ENCODE results near the gene ABL1.

ABL1 gene

DNA sequence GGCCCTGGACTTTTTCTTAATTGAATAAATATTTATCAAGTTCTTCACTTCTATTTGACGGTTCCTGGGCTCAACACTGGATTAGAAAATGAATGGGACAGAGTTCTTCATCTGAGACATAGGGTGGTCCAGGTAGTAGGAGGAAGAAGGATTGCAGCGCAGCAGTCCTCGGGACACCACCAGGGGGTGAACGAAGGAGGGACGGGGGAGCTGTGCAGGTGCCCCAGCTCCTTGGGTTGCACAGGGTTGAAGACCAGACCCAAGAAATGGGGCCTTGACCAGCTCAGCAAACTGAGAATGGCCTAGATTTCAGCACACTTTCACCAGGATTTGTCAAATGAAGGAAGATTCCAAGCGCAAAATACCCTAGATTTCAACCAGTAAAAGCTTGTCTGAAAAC lies 29.5 kb downstream of the ABL1 start:
- ATAC-seq (replicated peaks): no peak
- Mint-ChIP-seq H3K27me3 (no peaks in the 10 kb centered on the region), H3K36me3 (ENCODE audit: insufficient read depth) (peaks cover 12% of the 10 kb centered on the region), H3K9me3 (no peaks in the 10 kb centered on the region), H3K4me1 (ENCODE audit: low read depth in 2 of 2) (peaks cover 5 to 8% of the 10 kb centered on the region in 2 donors), H3K4me3 (no peak overlapping the region), H3K27ac (no peak overlapping the region)
- no peak for DNase-seq

GRCh38 chr9:130865921-130866320 lies 30.9 kb downstream of the ABL1 start:
- Mint-ChIP-seq H3K27ac (no peak overlapping the region), H3K9me3 (no peaks in the 10 kb centered on the region), H3K27me3 (no peaks in the 10 kb centered on the region), H3K36me3 (ENCODE audit: insufficient read depth) (peaks cover 8% of the 10 kb centered on the region), H3K4me3 (no peak overlapping the region), H3K4me1 (ENCODE audit: low read depth in 2 of 2) (peaks cover 5 to 8% of the 10 kb centered on the region in 2 donors)
- ATAC-seq (replicated peaks) (no peak), DNase-seq (no peak)

GRCh38 chr9:130866474-130866965 lies 31.5 kb downstream of the ABL1 start:
- Mint-ChIP-seq H3K27ac (no peak overlapping the region), H3K4me1 (ENCODE audit: low read depth in 2 of 2) (peaks cover 5 to 8% of the 10 kb centered on the region in 2 donors)
- ATAC-seq (replicated peaks): peak; percentile 55

DNA sequence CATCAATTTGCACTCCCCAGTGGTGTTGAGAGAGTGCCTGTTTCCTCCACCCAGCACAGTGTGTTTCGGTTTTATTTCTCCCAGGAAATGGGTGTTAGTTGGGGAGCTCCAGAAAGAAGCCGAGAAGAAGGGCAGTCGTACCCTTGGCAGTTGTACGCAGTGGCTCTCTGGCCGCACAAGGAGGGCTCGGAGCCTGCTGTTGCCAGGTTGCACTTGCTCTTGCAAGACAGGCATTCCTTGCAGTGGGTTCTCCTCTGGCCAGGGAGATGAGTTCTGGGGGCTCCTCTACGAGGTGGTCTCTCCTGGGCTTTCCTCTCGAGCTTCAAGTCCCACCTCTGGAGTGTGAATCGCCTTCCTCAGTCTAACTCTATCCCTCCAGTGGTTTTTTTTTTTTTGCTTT lies 32.5 kb downstream of the ABL1 start:
- no peak for ATAC-seq (replicated peaks)
- peaks cover 4 to 5% of the 10 kb centered on the region in 2 donors for H3K4me1 Mint-ChIP-seq (ENCODE audit: low read depth in 2 of 2)
- peaks cover 15% of the 10 kb centered on the region for H3K36me3 Mint-ChIP-seq (ENCODE audit: insufficient read depth)
- H3K4me3 Mint-ChIP-seq: no peak overlapping the region
- no peak for DNase-seq
- H3K27me3 Mint-ChIP-seq: no peaks in the 10 kb centered on the region
- H3K9me3 Mint-ChIP-seq: no peaks in the 10 kb centered on the region
- H3K27ac Mint-ChIP-seq: no peak overlapping the region

More at GRCh38 chr9:130866474-130866965, 31.5 kb downstream of the ABL1 start:
- Mint-ChIP-seq H3K9me3 (no peaks in the 10 kb centered on the region), H3K4me3 (no peak overlapping the region), H3K27me3 (no peaks in the 10 kb centered on the region), H3K36me3 (ENCODE audit: insufficient read depth) (peaks cover 11% of the 10 kb centered on the region)
- DNase-seq: peak; percentile 19 to 37 (median 37)

- ATAC-seq (replicated peaks): no peak
- no peak overlapping the region for H3K4me3 Mint-ChIP-seq
Observed at GRCh38 chr9:130868230-130868629, 33.2 kb downstream of the ABL1 start.

GRCh38 chr9:130869250-130869649 lies 34.2 kb downstream of the ABL1 start:
- peaks cover 23% of the 10 kb centered on the region for H3K36me3 Mint-ChIP-seq (ENCODE audit: insufficient read depth)
- ATAC-seq (replicated peaks) (no peak), DNase-seq (no peak)
- H3K27me3 Mint-ChIP-seq: no peaks in the 10 kb centered on the region
- H3K4me3 Mint-ChIP-seq: no peak overlapping the region
- H3K27ac Mint-ChIP-seq: no peak overlapping the region
- H3K9me3 Mint-ChIP-seq: no peaks in the 10 kb centered on the region
- peaks cover 1 to 4% of the 10 kb centered on the region in 2 donors for H3K4me1 Mint-ChIP-seq (ENCODE audit: low read depth in 2 of 2)

More at GRCh38 chr9:130868230-130868629, 33.2 kb downstream of the ABL1 start:
- DNase-seq: no peak
- Mint-ChIP-seq H3K27me3 (no peaks in the 10 kb centered on the region), H3K4me1 (ENCODE audit: low read depth in 2 of 2) (peaks cover 3 to 4% of the 10 kb centered on the region in 2 donors), H3K9me3 (no peaks in the 10 kb centered on the region), H3K36me3 (ENCODE audit: insufficient read depth) (peaks cover 17% of the 10 kb centered on the region), H3K27ac (no peak overlapping the region)

DNA sequence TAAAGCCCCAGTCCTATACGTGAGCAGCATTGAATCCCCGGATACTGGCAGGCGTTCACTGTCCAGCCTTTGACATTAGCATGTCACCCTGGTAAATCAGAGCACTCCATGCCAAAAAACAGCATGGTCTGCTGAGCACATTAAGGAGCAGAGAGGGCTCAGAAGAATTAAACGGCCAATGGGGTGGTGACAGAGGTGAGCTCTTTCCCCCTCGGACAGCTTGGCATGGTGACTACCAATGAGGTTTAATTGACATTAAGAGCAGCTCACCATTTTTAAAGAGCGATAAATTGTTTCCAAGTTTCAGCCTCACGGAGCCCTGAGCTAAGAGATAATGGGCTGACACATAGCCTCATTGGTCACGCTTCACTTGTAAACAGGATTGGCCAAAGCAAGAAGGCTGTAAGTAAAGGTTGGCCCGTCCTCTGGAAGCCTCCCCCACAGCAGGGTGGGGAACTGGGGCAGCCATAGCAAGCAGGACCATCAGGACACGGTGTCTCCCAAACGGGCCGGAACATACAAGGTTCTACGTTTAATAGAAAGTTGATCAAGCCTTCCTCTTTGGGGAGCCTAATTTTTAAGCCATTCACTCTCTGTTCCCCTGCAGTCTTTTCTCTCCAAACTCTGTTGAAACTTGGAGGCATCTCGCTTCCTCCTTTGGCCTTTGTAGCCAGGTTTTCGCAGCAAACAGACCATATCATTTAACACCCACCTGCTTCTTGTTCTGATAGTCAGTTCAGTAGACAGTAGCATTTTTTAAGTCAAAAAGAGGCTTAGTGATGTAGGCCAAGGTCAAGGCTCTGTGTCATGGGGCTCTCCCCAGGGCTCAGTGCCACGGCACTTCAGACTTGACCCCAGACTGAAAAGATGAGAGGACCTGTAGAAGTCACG lies 35.7 kb downstream of the ABL1 start:
- no peak for ATAC-seq (replicated peaks)

DNA sequence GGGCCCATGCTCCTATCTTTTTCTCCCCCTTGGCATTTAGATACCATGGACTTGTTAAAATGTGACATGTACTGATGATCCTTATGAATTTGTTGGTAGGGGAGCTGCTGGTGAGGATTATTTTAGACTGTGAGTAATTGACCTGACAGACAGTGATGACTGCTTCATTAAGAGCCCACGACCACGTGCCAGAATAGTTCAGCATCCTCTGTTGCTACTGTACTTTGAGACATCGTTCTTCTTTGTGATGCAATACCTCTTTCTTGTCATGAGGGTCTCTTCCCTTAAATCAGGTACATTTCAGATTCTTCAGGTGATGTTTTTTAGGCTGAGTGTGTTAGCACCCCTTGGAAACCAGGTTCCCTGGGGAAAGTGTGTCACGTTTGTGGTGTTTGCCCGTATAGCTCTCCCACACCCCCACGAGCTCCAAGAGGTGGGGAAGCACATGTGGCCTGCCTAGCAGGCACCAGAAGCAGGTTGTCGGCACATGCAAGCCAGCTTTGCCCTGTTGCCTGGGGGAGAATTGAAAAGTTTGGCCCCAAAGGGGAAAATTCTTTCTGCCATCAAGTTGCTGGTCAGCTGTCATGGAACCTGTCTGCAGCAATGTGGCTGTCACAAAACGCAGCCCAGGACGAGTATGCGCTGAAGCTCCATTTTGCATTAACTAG lies 36.5 kb downstream of the ABL1 start:
- H3K27me3 Mint-ChIP-seq: no peaks in the 10 kb centered on the region
- H3K4me1 Mint-ChIP-seq (ENCODE audit: low read depth in 2 of 2): no peaks in the 10 kb centered on the region
- H3K36me3 Mint-ChIP-seq (ENCODE audit: insufficient read depth): peaks cover 41% of the 10 kb centered on the region
- no peak for ATAC-seq (replicated peaks)
- H3K4me3 Mint-ChIP-seq: no peak overlapping the region
- H3K9me3 Mint-ChIP-seq: no peaks in the 10 kb centered on the region
- H3K27ac Mint-ChIP-seq: peak overlapping the region in 1 of 2 donors; percentile 38
- DNase-seq: no peak

More for the DNA sequence above, 35.7 kb downstream of the ABL1 start:
- Mint-ChIP-seq H3K4me1 (ENCODE audit: low read depth in 2 of 2) (peaks cover 1 to 4% of the 10 kb centered on the region in 2 donors), H3K36me3 (ENCODE audit: insufficient read depth) (peaks cover 36% of the 10 kb centered on the region), H3K27ac (peak overlapping the region in 1 of 2 donors; percentile 38), H3K4me3 (no peak overlapping the region), H3K27me3 (no peaks in the 10 kb centered on the region), H3K9me3 (no peaks in the 10 kb centered on the region)
- no peak for DNase-seq

DNA sequence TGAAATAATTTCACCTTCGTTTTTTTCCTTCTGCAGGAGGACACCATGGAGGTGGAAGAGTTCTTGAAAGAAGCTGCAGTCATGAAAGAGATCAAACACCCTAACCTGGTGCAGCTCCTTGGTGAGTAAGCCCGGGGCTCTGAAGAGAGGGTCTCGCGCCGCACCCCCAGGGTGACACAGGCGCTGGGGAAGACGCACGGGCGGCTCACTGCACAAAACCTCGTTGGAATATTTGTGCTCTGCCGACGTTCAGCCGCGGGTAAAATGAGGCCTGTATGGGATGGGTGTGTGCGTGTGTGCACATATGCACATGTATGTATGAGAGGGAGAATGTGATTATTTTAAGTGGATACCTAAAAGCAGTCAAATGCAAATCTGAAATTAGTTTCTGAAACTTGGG lies 37.0 kb downstream of the ABL1 start:
- Mint-ChIP-seq H3K36me3 (ENCODE audit: insufficient read depth) (peaks cover 41% of the 10 kb centered on the region), H3K27me3 (no peaks in the 10 kb centered on the region), H3K4me1 (ENCODE audit: low read depth in 2 of 2) (no peaks in the 10 kb centered on the region), H3K27ac (no peak overlapping the region), H3K9me3 (no peaks in the 10 kb centered on the region), H3K4me3 (no peak overlapping the region)
- DNase-seq (no peak), ATAC-seq (replicated peaks) (no peak)

DNA sequence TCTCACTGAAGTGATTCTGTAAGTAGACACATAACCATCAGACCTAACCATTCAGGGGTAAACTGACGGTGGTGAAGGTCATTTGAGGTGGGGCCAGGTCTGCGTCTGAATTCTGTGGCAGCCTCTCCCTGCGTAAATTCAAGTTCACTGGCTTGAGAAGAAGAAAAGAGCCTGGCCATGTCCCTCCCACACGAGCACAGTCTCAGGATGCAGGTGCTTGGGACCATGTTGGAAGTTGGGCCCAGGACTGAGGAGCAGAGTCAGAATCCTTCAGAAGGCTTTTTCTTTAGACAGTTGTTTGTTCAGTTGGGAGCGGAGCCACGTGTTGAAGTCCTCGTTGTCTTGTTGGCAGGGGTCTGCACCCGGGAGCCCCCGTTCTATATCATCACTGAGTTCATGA lies 37.5 kb downstream of the ABL1 start:
- Mint-ChIP-seq H3K36me3 (ENCODE audit: insufficient read depth) (peaks cover 41% of the 10 kb centered on the region), H3K4me1 (ENCODE audit: low read depth in 2 of 2) (no peaks in the 10 kb centered on the region), H3K9me3 (no peaks in the 10 kb centered on the region), H3K27me3 (no peaks in the 10 kb centered on the region), H3K27ac (peak overlapping the region in 1 of 2 donors; percentile 38), H3K4me3 (no peak overlapping the region)
- DNase-seq: no peak
- no peak for ATAC-seq (replicated peaks)

DNA sequence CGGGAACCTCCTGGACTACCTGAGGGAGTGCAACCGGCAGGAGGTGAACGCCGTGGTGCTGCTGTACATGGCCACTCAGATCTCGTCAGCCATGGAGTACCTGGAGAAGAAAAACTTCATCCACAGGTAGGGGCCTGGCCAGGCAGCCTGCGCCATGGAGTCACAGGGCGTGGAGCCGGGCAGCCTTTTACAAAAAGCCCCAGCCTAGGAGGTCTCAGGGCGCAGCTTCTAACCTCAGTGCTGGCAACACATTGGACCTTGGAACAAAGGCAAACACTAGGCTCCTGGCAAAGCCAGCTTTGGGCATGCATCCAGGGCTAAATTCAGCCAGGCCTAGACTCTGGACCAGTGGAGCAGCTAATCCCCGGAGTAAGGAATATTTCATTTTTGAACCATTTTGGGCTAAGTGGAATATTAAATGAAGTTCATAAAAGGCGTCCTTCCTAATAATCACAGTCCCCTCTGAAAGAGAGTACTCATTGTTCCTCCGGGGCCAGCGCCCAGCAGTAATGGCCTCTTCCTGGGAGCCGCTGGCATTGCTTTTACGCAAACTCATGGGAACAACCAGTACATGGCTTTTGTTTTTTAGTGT lies 38.0 kb downstream of the ABL1 start:
- Mint-ChIP-seq H3K4me3 (no peak overlapping the region), H3K4me1 (ENCODE audit: low read depth in 2 of 2) (no peaks in the 10 kb centered on the region), H3K9me3 (no peaks in the 10 kb centered on the region), H3K36me3 (ENCODE audit: insufficient read depth) (peaks cover 44% of the 10 kb centered on the region), H3K27ac (peak overlapping the region in 1 of 2 donors; percentile 38), H3K27me3 (no peaks in the 10 kb centered on the region)
- DNase-seq (no peak), ATAC-seq (replicated peaks) (no peak)

GRCh38 chr9:130873966-130874365 lies 38.9 kb downstream of the ABL1 start:
- Mint-ChIP-seq H3K4me1 (ENCODE audit: low read depth in 2 of 2) (no peaks in the 10 kb centered on the region), H3K27me3 (no peaks in the 10 kb centered on the region), H3K27ac (no peak overlapping the region), H3K4me3 (no peak overlapping the region), H3K36me3 (ENCODE audit: insufficient read depth) (peaks cover 54% of the 10 kb centered on the region), H3K9me3 (no peaks in the 10 kb centered on the region)
- DNase-seq (no peak), ATAC-seq (replicated peaks) (no peak)

DNA sequence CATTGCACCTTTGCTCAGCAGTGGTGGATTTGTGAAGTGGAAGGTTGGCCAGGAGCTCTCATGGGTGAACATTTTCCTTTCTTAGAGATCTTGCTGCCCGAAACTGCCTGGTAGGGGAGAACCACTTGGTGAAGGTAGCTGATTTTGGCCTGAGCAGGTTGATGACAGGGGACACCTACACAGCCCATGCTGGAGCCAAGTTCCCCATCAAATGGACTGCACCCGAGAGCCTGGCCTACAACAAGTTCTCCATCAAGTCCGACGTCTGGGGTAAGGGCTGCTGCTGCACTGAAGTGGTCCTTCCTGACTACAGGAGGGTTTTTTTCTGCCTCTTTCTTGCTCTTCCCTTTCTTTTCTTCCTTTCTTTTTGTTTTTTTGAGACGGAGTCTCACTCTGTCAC lies 39.7 kb downstream of the ABL1 start:
- no peak for DNase-seq
- Mint-ChIP-seq H3K4me1 (ENCODE audit: low read depth in 2 of 2) (no peaks in the 10 kb centered on the region), H3K36me3 (ENCODE audit: insufficient read depth) (peaks cover 56% of the 10 kb centered on the region), H3K4me3 (no peak overlapping the region), H3K27me3 (no peaks in the 10 kb centered on the region), H3K27ac (peak overlapping the region in 1 of 2 donors; percentile 24), H3K9me3 (no peaks in the 10 kb centered on the region)
- no peak for ATAC-seq (replicated peaks)
